Heart left ventricle (tissue), 13 donors: Measurements from ENCODE around the gene DNHD1.

Source experiments
- POLR2A ChIP-seq, 2 donors: fragments of 450-650 bp; IDR thresholded peaks; one replicate each; pipeline ENCODE4 v1.6.1; 2017; ENCODE audit warnings: antibody characterized with exemption in 2 of 2, mild to moderate bottlenecking in 2 of 2, moderate library complexity in 2 of 2
- TF ChIP-seq, protein P1 (sequence below), 12 donors: fragments of 200-600 bp; sonication (generic) in 4 of 12; IDR thresholded peaks; one replicate each; pipeline versions ENCODE4 v1.5.0 to v1.8.0; 2018 to 2022; ENCODE audit warnings: antibody characterized with exemption in 12 of 12, mild to moderate bottlenecking in 5 of 12
- donor health status: ischemic (EF 13 %, LVEDD 7.1; RV severe dilation, severe dysfunction).
- donor health status: DM: no; HTN: yes; CAD: no.
- donor health status: DM: no; HTN: no; CAD: no.
- donor health status: ischemic (EF 25% LVEDD 6.9; RV normal size, moderate dysfunction).
- donor health status: ischemic (EF 25% LVEDD 5.7; RV mildly dilated, moderate dysfunction).
- donor health status: ischemic (EF 35%, LVEDD 5.7; RV mildly dilated, moderate dysfunction).
- donor health status: nonischemic (EF 11% LVEDD 7.7; RV severe dilation, severe dysfunction).
- donor health status: DM: yes; HTN: yes; CAD: no.
- donor health status: PGD.
- donor health status: ischemic (EF 29% LVEDD 5.4; RV normal size, mild dysfunction).
- donor health status: nonischemic (EF 23%, LVEDD 6.1; RV moderate dilation, normal function).

DNA sequence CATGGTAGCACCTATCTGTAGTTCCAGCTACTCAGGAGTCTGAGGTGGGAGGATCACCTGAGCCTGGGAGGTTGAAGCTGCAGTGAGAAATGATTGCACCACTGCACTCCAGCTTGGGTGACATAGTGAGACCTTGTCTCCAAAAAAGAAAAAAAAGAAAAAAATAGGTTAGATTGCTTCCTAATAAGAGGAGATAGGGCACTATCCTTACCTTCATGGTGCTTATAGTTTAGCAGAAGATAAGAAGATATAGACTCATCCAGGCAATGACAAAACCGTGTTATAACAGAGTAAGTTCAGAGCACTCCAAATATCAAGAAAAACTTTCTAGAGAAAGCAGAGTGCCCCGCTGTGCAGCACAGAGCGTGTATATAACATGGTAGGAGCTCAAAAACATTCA is 64.2 kb downstream of the DNHD1 start:
- TF ChIP-seq POLR2A (IDR thresholded peaks at IDR 0.05), result no peak
- TF ChIP-seq, protein P1, sequence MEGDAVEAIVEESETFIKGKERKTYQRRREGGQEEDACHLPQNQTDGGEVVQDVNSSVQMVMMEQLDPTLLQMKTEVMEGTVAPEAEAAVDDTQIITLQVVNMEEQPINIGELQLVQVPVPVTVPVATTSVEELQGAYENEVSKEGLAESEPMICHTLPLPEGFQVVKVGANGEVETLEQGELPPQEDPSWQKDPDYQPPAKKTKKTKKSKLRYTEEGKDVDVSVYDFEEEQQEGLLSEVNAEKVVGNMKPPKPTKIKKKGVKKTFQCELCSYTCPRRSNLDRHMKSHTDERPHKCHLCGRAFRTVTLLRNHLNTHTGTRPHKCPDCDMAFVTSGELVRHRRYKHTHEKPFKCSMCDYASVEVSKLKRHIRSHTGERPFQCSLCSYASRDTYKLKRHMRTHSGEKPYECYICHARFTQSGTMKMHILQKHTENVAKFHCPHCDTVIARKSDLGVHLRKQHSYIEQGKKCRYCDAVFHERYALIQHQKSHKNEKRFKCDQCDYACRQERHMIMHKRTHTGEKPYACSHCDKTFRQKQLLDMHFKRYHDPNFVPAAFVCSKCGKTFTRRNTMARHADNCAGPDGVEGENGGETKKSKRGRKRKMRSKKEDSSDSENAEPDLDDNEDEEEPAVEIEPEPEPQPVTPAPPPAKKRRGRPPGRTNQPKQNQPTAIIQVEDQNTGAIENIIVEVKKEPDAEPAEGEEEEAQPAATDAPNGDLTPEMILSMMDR (IDR thresholded peaks at IDR 0.05), result no peak
